NOMO-1 treated with dmso at 0.1 percent for 144 hours (cell line): Measurements from ENCODE around the gene GPR37L1.

Source experiments
- DNase-seq: peaks from one replicate; lab custom pipeline; 2025; ENCODE audit not compliant: unreplicated experiment; lab: John Stamatoyannopoulos, UW

GPR37L1 gene, protein sequence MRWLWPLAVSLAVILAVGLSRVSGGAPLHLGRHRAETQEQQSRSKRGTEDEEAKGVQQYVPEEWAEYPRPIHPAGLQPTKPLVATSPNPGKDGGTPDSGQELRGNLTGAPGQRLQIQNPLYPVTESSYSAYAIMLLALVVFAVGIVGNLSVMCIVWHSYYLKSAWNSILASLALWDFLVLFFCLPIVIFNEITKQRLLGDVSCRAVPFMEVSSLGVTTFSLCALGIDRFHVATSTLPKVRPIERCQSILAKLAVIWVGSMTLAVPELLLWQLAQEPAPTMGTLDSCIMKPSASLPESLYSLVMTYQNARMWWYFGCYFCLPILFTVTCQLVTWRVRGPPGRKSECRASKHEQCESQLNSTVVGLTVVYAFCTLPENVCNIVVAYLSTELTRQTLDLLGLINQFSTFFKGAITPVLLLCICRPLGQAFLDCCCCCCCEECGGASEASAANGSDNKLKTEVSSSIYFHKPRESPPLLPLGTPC

GRCh38 chr1:202122639-202123335, at the start of gene GPR37L1:
Gene GPR37L1 (plus strand): TSS chr1:202122917. CDS start chr1:202122964, 47 bp downstream.
- DNase-seq, result no peak

DNA sequence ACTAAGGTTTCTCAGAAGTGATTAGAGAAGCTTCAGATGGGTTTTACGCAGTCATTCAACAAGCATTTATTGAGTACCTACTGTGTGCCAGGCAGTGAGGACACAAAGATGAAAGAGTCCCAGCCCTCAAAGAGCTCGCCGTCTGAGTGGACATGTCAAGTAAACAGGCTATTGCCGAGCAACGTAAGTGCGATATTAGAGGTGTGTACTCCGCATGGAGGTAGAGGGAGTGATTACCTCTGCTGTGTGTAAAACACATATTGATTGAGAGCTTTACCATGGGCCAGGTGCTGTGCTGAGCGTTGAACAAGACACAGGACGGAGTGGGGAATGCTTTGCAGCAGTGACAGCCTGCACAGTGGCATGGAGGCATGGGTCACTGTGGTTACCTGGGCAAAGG, 49.5 kb upstream of the GPR37L1 start:
- DNase-seq, result no peak

- no peak for DNase-seq
Measured at GRCh38 chr1:202074985-202075384, 47.7 kb upstream of the GPR37L1 start.

DNA sequence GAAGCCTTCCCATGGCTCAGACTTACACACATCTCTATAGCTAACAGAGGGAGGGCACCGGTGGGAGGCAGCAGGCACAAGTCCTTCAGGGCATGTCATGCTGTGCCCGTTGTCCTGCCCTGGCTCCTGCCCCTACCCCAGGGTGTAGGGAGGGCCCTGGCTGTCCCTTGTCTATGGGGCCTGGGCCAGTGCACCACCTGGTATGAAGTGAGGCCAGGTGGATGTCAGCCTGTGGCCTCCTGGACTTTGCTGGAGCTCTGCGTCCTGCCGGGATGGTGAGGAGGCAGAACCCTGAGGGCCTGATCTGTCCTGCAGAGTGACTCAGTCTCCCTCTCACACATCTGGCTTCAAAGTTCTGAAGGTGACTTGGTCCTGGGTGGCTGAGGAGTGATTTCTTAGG, 47.3 kb upstream of the GPR37L1 start:
- DNase-seq, result no peak

DNA sequence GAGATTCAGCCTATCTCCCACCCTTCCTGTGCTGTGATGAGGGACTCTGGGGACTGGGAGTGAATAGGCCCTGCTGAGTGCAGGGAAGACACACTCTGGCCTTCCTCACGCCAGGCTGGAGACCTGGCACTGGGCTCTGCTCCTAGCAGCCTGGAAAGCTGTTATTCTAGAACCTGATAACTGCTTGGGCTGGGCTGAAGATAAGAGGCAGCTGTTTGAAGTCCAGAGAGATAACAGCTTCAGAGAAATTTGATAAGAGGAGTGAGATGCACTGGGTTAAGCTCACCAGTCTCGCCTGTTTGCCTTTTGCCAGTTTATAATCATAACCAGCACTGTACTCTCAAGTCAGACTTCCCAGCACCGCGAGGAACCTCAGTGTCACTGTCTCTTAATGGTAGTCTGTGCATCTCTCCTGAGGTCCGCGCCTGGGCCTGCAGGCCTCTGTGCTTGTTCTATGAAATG, 46.6 kb upstream of the GPR37L1 start:
- DNase-seq, result no peak

DNA sequence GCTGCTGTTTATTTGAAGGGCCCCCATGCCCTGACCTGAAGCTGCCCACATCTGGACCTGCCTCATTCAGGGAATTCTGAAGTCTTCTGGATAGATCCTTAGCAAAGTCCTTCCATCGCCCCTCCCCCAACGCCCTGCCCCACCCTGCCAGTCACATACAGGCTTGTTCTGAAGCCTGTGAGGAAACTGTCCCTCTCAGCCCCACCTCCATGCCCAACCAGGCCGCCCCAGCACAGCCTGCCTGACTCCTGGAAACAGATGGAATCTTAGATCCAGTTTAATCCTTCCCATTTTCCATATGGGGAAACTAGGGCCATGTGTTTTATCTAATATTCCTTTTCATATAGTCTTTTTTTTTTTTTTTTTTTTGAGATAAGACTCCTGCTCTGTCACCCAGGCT, 44.5 kb upstream of the GPR37L1 start:
- DNase-seq, result no peak

- DNase-seq, result no peak
Measured at GRCh38 chr1:202081992-202082391, 40.7 kb upstream of the GPR37L1 start.

- DNase-seq, result no peak
Measured at GRCh38 chr1:202084791-202085681, 37.7 kb upstream of the GPR37L1 start.

- no peak for DNase-seq
Measured at GRCh38 chr1:202085682-202086373, 36.9 kb upstream of the GPR37L1 start.

DNA sequence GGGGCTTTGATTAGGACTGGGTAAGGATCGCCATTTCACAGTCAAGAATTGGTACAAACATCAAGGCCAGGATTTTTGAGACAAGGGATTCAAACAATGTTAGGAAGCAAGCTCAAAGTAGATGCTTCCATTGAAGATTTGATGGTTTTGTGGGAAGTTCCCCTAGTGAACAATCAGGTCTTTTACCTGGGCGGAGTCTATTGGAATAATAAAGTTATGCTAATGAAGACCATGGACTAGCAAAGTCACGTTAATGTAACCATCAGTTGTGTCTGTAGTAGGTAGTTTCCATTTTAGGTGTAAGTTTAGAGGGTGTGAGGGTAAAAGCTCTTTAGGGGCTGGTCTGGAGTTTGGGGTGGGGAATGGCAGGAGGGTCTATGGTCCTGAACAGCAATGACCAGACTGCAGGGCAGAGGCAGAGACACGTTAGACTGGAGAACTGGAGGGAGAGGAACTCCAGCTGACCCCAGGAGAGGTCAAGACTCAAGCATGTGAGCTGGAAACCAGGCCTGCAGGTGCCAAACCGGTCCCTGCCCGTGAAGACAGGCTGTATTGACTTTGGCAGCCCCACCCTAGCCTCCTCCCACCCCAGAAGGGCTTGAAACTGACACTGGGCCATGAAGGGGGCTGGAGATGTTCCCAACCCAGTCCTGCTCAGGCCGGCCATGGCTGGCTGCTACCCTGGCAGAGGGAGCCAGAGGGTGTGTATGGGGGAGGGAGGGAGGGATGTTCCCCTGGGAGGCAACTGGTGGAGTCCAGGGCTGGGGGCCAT, 36.0 kb upstream of the GPR37L1 start:
- no peak for DNase-seq

- no peak for DNase-seq
Measured at GRCh38 chr1:202088206-202088605, 34.5 kb upstream of the GPR37L1 start.

GRCh38 chr1:202090994-202091393, 31.7 kb upstream of the GPR37L1 start:
- DNase-seq, result no peak

DNA sequence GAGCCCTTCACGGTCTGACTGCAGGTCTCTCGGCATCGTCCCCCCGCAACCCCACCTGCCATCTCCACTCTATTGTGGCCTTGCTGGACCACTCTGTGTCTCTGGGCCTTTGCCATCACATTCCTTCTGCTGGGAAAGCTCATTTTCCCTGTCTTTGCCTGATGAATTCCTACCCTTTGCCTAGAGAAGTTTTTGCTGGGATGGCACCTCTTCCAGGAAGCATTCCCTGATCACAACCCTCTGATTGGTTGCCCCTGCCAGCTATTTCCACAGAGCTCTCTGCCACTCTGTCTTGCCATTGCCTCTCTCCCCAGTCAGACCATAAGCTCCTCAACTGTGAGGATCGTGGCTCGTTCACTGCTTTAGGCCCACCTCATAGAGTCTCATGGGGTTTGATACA, 28.9 kb upstream of the GPR37L1 start:
- no peak for DNase-seq

DNA sequence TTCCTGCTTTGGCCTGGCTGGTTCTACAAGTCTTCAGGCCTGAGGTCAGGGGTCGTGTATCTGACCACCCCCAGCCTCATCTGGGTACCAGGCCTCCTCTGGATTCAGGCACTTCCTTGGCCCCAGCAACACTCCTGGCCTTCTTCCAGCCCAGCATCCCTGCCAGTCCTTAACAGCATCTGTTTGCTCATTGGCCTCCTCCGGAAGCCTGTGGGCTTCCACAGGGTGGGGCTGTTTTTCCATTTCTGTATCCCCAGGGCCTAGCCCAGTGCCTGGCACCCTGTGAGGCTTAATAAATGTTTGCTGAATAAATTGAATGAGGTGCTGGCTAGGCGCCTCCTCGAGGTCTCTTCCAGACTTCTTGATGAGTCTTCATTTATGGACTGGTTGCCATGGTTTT, 21.5 kb upstream of the GPR37L1 start:
- DNase-seq, result no peak

- DNase-seq, result no peak
Measured at GRCh38 chr1:202104073-202104472, 18.6 kb upstream of the GPR37L1 start.

DNA sequence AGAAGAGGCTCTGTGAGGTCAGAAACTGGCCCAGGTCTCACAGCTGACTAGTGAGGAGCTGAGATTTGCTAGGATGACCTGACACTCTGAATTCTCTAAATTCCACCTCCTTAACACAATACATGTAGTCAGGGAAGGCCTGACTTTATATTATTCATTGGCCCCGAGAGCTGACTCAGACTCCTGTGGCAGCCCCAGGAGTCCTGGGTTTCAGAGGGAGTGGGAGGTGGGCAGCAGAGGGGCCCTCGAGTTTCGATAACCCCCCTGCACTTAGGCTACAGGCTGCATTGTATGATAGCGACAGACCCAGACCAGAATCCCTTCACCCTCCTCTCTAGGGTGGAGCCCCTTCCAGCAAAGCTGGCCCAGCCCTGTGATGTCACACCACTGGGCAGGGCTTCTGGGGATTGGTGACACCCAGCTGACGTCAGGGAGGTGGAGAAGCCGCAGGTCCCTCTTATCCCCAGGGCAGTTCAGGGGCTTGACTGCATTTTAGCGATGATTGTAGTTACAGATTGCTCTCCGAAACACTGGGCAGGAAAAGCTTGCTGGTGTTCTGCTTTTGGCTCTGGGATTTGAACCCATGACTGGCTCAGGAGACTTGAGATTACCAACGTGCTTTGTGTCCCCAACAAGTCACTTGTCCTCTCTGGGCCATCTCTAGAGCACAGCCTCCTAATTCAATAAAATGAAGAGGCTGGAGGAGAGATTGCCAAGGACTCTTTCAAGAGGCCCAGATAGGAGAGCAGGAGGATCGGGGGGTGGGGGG, 17.0 kb upstream of the GPR37L1 start:
- DNase-seq, result no peak

DNA sequence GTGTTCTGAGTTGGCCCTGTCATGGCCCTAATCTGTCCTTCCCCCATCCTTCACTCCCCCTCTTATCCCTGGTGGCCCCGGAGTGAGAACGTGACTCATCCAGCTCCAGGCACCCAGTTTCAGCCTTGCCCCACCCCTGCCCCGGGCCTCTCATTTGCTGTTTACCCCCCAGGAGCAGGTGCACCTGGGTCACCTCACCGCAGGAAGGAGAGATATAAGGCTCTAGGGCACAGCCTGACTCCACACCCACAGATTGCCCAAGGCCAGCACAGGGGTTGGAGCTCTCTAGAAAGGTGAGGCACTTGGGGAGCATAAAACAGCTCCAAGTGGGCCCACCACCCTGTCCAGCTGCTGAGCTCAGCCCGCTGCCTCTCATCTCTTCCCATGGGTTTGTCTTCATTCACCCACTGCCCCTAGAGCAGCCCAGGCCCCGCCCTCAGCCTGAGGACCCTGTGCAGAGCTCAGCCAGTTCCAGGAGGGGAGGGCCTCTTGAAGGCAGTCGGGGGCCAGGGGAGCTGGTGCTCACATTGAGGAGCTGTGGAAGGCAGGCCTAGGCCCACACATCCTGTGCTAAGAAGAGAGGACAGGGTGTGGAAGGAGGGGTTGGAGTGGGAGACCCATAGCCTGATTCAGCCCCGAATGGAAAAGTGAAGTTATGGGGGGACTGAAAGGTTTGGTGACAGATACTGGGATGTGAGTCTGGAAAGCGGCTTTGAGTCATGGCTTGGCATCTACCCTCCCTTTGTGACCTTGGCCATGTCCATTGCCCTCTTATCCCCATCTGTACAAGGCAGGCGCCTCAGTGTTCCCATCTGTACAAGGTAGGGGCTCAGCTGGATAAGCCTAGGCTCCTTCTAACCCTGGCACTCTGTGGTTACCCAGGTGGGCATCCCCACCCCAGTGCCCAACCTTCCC, 16.1 kb upstream of the GPR37L1 start:
- DNase-seq, result no peak

DNA sequence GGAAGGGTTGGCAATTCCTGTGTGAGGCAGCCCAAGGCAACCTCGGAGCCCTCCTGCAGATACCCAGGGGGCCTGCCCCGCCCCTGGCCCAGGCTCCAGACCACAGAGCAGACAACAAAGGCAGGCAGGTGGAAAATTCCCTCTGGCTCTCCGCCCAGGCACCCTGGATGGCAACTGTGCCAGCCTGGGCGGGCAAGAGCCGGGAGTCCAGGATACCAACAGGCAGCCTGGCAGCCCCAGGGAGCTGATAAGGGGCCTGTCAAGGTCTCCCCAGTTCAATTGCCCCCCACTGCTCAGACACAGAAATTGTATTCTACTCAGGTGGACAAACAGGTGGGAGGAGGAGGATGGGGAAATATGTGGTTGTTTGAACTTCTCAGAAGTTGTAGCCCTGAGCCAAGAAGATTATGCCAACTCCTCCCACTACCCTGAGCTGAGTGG, 15.4 kb upstream of the GPR37L1 start:
- no peak for DNase-seq
